NT2/D1 (cell line): ENCODE results near the gene SLC44A2.

Experiments used
- DNase-seq: peaks from one replicate; pipeline ENCODE4 v3.0.0-alpha.2; 2011; ENCODE audit warnings: low read depth, low spot score
- H3K27me3 ChIP-seq: 2 replicates; pipeline ENCODE4 v1.6.0; 2011; ENCODE audit warnings: mild to moderate bottlenecking; ENCODE audit not compliant: insufficient read length, insufficient read depth
- H3K36me3 ChIP-seq: 2 replicates; pipeline ENCODE4 v1.6.1; 2011; ENCODE audit warnings: mild to moderate bottlenecking, low read length, mixed read lengths; ENCODE audit not compliant: insufficient read depth, insufficient read length
- H3K4me1 ChIP-seq: 2 replicates; pipeline ENCODE4 v1.5.1; 2011; ENCODE audit not compliant: insufficient read depth, insufficient read length
- H3K4me3 ChIP-seq: 2 replicates; pipeline ENCODE4 v1.5.1; 2011; ENCODE audit warnings: low read depth; ENCODE audit not compliant: insufficient read length
- H3K9ac ChIP-seq: 2 replicates; pipeline ENCODE4 v1.6.0; 2011; ENCODE audit warnings: low read depth; ENCODE audit not compliant: insufficient read length
- H3K9me3 ChIP-seq: 2 replicates; pipeline ENCODE4 v1.5.1; 2011; ENCODE audit warnings: mild to moderate bottlenecking, low read length; ENCODE audit not compliant: insufficient read depth
- SUZ12 ChIP-seq: IDR thresholded peaks from 2 replicates; pipeline ENCODE4 v1.6.1; 2011; ENCODE audit not compliant: insufficient read length, insufficient read depth; ENCODE audit errors: extremely low read depth
- YY1 ChIP-seq: IDR thresholded peaks from 2 replicates; pipeline ENCODE4 v1.6.1; 2011; ENCODE audit not compliant: insufficient read length, insufficient read depth
- ZNF274 ChIP-seq: IDR thresholded peaks from 2 replicates; pipeline ENCODE4 v1.6.1; 2011; ENCODE audit warnings: mild to moderate bottlenecking, low read depth, low read length

SLC44A2 gene

DNA sequence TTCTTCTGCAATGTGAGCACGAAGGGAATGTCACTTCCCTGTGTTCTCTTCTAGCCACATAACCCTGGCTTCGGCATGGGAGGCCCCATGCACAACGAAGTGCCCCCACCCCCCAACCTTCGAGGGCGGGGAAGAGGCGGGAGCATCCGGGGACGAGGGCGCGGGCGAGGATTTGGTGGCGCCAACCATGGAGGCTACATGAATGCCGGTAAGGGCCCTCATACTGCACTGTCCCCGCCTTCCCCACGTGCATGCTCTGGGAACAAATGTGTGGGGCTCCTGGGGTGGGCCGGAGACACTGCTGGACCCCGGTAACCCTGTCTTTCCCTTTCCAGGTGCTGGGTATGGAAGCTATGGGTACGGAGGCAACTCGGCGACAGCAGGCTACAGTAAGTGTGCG, 58.2 kb downstream of the SLC44A2 start:
- Histone ChIP-seq H3K36me3 (peaks cover 99% of the 10 kb centered on the region), H3K27me3 (no peaks in the 10 kb centered on the region), H3K9ac (no peak overlapping the region), H3K4me3 (no peak overlapping the region), H3K9me3 (no peaks in the 10 kb centered on the region), H3K4me1 (peaks cover 19% of the 10 kb centered on the region)
- DNase-seq = no peak
- TF ChIP-seq SUZ12 (no peak), YY1 (no peak), ZNF274 (no peak)

GRCh38 chr19:10685210-10685609, 59.9 kb downstream of the SLC44A2 start:
- H3K27me3 ChIP-seq = no peaks in the 10 kb centered on the region
- H3K9me3 ChIP-seq = no peaks in the 10 kb centered on the region
- peaks cover 99% of the 10 kb centered on the region for H3K36me3 ChIP-seq
- peaks cover 18% of the 10 kb centered on the region for H3K4me1 ChIP-seq
- no peak overlapping the region for H3K4me3 ChIP-seq
- no peak overlapping the region for H3K9ac ChIP-seq
- TF ChIP-seq YY1 = no peak
- TF ChIP-seq ZNF274 = no peak
- no peak for TF ChIP-seq SUZ12
- DNase-seq = no peak

DNA sequence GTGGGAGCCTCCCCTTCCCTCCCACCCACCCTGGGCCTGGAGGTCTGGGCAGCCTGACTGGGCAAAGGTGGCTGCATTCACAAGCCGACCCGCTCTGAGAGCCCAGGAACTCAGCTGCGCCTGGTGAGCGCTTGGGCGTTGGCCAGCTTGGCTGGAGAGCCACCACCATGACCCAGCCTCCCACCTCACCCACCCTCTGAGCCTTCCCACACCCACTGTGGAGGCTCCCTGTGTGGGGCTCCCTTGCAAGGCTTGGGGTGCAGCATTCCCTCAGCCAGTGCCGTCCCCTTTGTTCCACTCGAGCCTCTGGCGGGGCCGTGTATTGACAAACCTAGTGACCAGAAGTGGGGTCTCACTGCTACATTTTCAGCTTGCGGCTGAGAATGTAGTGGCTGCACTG, 60.8 kb downstream of the SLC44A2 start:
- Histone ChIP-seq H3K4me3 (no peak overlapping the region), H3K9ac (no peak overlapping the region), H3K27me3 (no peaks in the 10 kb centered on the region), H3K4me1 (peaks cover 13% of the 10 kb centered on the region), H3K9me3 (no peaks in the 10 kb centered on the region), H3K36me3 (peaks cover 99% of the 10 kb centered on the region)
- DNase-seq = no peak
- no peak for TF ChIP-seq SUZ12
- TF ChIP-seq ZNF274 = no peak
- TF ChIP-seq YY1 = no peak

GRCh38 chr19:10686661-10687517, 61.5 kb downstream of the SLC44A2 start:
- no peak overlapping the region for H3K9ac ChIP-seq
- H3K36me3 ChIP-seq = peaks cover 99% of the 10 kb centered on the region
- no peak overlapping the region for H3K4me3 ChIP-seq
- no peaks in the 10 kb centered on the region for H3K27me3 ChIP-seq
- peaks cover 18% of the 10 kb centered on the region for H3K4me1 ChIP-seq
- no peaks in the 10 kb centered on the region for H3K9me3 ChIP-seq
- no peak for DNase-seq
- TF ChIP-seq ZNF274 (no peak), SUZ12 (no peak), YY1 (no peak)

DNA sequence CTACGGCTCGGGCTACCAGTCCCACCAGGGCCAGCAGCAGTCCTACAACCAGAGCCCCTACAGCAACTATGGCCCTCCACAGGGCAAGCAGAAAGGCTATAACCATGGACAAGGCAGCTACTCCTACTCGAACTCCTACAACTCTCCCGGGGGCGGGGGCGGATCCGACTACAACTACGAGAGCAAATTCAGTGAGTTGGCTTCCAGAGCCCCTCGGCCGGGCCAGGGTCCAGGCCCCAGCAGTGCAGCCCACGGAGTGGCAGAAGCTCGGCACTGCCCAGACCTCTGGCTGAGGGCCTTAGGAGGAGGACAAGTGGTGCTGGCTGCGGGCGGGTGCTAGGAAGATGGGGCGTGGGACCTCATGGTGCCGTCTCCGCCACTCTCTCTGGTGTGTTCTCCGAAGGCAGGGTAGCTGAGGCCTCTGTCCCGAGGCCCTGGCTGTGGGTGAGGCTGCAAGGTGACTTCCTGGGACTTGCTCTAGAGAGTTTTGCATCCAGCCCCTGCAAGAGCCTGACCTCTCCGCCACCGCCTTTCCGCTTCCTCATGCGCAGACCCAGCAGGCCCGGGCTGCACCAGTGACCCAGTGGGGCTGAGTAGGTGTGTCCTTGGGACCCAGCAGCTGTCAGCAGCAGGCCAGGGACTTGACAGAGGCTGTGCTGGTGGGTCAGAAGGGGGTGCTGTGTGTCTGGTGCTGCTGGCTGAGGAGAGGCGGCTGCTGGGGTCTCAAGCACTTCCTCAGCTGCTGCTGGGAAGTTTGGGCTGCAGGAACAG, 62.4 kb downstream of the SLC44A2 start:
- no peak overlapping the region for H3K9ac ChIP-seq
- no peaks in the 10 kb centered on the region for H3K27me3 ChIP-seq

GRCh38 chr19:10688545-10689280, 63.4 kb downstream of the SLC44A2 start:
- H3K9ac ChIP-seq = no peak overlapping the region
- no peaks in the 10 kb centered on the region for H3K9me3 ChIP-seq
- no peak overlapping the region for H3K4me3 ChIP-seq
- no peak for DNase-seq
- peaks cover 92% of the 10 kb centered on the region for H3K36me3 ChIP-seq
- no peaks in the 10 kb centered on the region for H3K27me3 ChIP-seq
- TF ChIP-seq ZNF274 = no peak
- TF ChIP-seq YY1 = no peak
- TF ChIP-seq SUZ12 = no peak
- peaks cover 20% of the 10 kb centered on the region for H3K4me1 ChIP-seq

More for the DNA sequence above, 62.4 kb downstream of the SLC44A2 start:
- Histone ChIP-seq H3K9me3 (no peaks in the 10 kb centered on the region), H3K4me3 (no peak overlapping the region), H3K4me1 (peaks cover 21% of the 10 kb centered on the region), H3K36me3 (peaks cover 99% of the 10 kb centered on the region)
- DNase-seq = no peak
- TF ChIP-seq YY1 (no peak), ZNF274 (no peak), SUZ12 (no peak)

- TF ChIP-seq YY1 = no peak
- no peak for TF ChIP-seq SUZ12
- TF ChIP-seq ZNF274 = no peak
- no peak overlapping the region for H3K4me3 ChIP-seq
- H3K27me3 ChIP-seq = no peaks in the 10 kb centered on the region
- H3K4me1 ChIP-seq = peaks cover 20% of the 10 kb centered on the region
- no peak for DNase-seq
- peaks cover 75% of the 10 kb centered on the region for H3K36me3 ChIP-seq
- H3K9me3 ChIP-seq = no peaks in the 10 kb centered on the region
- H3K9ac ChIP-seq = no peak overlapping the region
Measured at GRCh38 chr19:10690341-10690781, 65.0 kb downstream of the SLC44A2 start.
